Calu3 (cell line): ENCODE data around the gene ITGA7. TPM values are rescaled to one million over a fixed set of nuclear protein-coding genes. Genes with fewer than 3 reads are reported as not detected.

Experiments used
- BruUV-seq: library from RNA; stranded (reverse); fragments of 400-500 nt; replicated peaks from 2 replicates; lab custom pipeline; 2021; lab: Mats Ljungman, UMichigan
- CTCF ChIA-PET: fragments of 300-600 bp; sonication (Branson Sonifier 250); formaldehyde crosslinking; loops from one replicate; lab custom pipeline; 2022; ENCODE audit warnings: antibody characterized with exemption; lab: Charles Lee
- DNase-seq: peaks from one replicate; pipeline ENCODE4 v3.0.0; 2022
- H3K27ac Mint-ChIP-seq: one replicate; pipeline ENCODE4 v1.8.0; 2022; ENCODE audit warnings: mixed read lengths; ENCODE audit not compliant: unreplicated experiment
- H3K27me3 Mint-ChIP-seq: one replicate; pipeline ENCODE4 v1.8.0; 2022; ENCODE audit warnings: mixed read lengths; ENCODE audit not compliant: unreplicated experiment
- H3K36me3 Mint-ChIP-seq: one replicate; pipeline ENCODE4 v1.8.0; 2022; ENCODE audit warnings: mild to moderate bottlenecking, moderate library complexity, mixed read lengths; ENCODE audit not compliant: insufficient read depth, unreplicated experiment
- H3K4me1 Mint-ChIP-seq: one replicate; pipeline ENCODE4 v1.8.0; 2022; ENCODE audit warnings: mild to moderate bottlenecking, low read depth, mixed read lengths; ENCODE audit not compliant: unreplicated experiment
- H3K4me3 Mint-ChIP-seq: one replicate; pipeline ENCODE4 v1.8.0; 2022; ENCODE audit warnings: mild to moderate bottlenecking, low read depth, moderate library complexity, mixed read lengths; ENCODE audit not compliant: unreplicated experiment
- H3K9me3 Mint-ChIP-seq: one replicate; pipeline ENCODE4 v1.8.0; 2022; ENCODE audit warnings: low read depth, mixed read lengths; ENCODE audit not compliant: unreplicated experiment
- intact Hi-C: fragments of 100-400 bp; cut with micrococcal nuclease; formaldehyde crosslinking; loops from one replicate; pipeline ENCODE4 v1.10.0; 2022; ENCODE audit not compliant: unreplicated experiment
- total RNA-seq: library from RNA; stranded (reverse); gene quantifications from 2 replicates; pipeline ENCODE4 v1.2.3, GENCODE V29; 2022
- TF ChIP-seq, protein P1 (sequence below): fragments of 200-600 bp; IDR thresholded peaks from one replicate; pipeline ENCODE4 v1.8.0; 2022; ENCODE audit warnings: antibody characterized with exemption; ENCODE audit not compliant: unreplicated experiment

The ITGA7 gene
- total RNA-seq, 1 experiment from 2014 or later = 5.9 TPM

DNA sequence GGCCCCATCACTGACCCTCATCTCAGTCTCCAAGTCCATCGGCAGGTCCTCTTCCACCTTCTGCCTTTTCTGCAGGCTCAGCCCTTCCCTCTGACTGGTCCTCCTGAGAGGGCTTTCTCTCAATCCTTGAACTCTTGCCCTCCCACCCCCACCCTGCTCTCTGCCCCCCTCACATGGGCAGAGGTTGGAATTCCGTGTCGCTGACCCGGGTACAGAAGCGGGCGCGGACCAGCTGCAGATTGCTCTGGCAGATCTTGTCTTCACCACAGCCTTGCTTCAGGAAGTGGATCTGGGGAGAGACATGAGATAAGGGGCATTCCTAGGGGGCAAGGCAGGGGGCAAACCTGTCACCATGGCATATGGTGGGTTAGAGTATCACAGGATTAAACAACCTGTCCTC, 12.4 kb downstream of the ITGA7 start:
- H3K27me3 Mint-ChIP-seq = peaks cover 47% of the 10 kb centered on the region
- BruUV-seq = no TSS peak
- CTCF ChIA-PET = interaction anchor here (0.6 to 1.4 kb wide), 2 partner anchors 10 to 1796 kb away, joined by 3 to 4 read pairs; no protein-coding TSS in a partner anchor
- H3K9me3 Mint-ChIP-seq = no peaks in the 10 kb centered on the region
- DNase-seq = no peak
- TF ChIP-seq, protein P1, sequence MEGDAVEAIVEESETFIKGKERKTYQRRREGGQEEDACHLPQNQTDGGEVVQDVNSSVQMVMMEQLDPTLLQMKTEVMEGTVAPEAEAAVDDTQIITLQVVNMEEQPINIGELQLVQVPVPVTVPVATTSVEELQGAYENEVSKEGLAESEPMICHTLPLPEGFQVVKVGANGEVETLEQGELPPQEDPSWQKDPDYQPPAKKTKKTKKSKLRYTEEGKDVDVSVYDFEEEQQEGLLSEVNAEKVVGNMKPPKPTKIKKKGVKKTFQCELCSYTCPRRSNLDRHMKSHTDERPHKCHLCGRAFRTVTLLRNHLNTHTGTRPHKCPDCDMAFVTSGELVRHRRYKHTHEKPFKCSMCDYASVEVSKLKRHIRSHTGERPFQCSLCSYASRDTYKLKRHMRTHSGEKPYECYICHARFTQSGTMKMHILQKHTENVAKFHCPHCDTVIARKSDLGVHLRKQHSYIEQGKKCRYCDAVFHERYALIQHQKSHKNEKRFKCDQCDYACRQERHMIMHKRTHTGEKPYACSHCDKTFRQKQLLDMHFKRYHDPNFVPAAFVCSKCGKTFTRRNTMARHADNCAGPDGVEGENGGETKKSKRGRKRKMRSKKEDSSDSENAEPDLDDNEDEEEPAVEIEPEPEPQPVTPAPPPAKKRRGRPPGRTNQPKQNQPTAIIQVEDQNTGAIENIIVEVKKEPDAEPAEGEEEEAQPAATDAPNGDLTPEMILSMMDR = no peak
- intact Hi-C loops = no loop called here
- no peak overlapping the region for H3K4me3 Mint-ChIP-seq
- no peaks in the 10 kb centered on the region for H3K4me1 Mint-ChIP-seq
- no peak overlapping the region for H3K27ac Mint-ChIP-seq
- H3K36me3 Mint-ChIP-seq = no peaks in the 10 kb centered on the region

DNA sequence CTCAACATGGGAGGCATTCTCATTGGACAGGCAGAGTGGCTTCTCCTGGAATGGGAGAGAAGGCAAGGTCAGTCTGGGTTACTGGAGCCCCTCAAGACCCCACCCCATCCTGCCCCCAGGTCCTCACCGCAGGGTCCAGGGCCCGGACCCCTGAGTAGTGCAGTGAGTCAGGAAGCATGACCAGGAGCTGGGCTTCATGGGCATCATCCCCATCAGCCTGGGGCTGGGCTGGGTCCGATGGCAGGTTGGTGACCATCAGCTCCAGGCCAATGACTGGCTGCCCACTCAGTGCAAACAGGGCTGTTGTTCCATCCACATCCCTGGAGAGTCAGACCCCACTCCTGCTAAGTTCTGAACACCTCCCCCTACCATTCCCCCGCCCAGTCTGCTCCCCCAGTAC, 13.1 kb downstream of the ITGA7 start:
- no peaks in the 10 kb centered on the region for H3K9me3 Mint-ChIP-seq
- H3K4me1 Mint-ChIP-seq = no peaks in the 10 kb centered on the region
- DNase-seq = no peak
- H3K27ac Mint-ChIP-seq = no peak overlapping the region
- CTCF ChIA-PET = no interaction called here
- intact Hi-C loops = no loop called here
- BruUV-seq = no TSS peak
- no peaks in the 10 kb centered on the region for H3K36me3 Mint-ChIP-seq
- no peak overlapping the region for H3K4me3 Mint-ChIP-seq
- H3K27me3 Mint-ChIP-seq = peaks cover 40% of the 10 kb centered on the region
- TF ChIP-seq, protein P1 = no peak

DNA sequence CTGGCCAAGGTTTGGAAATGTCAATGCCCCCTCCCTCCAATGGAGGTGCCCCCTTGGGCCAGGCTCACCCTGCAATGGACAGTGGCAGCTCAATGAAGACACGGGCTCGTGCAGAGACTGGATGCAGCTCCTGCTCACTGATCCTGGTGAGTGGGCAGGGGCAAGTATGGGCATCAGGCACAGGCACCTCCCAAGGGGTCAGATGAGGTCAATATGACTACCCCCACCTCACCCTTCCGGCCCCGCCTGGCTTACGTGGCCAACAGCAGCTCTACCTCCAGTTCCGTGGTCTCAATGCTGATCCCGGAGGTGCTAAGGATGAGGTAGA, 13.6 kb downstream of the ITGA7 start:
- H3K36me3 Mint-ChIP-seq = no peaks in the 10 kb centered on the region
- no peak overlapping the region for H3K27ac Mint-ChIP-seq
- no peak overlapping the region for H3K4me3 Mint-ChIP-seq
- CTCF ChIA-PET = interaction anchor here (0.6 kb wide), 1 partner anchor 12 kb away, joined by 4 read pairs; no protein-coding TSS in a partner anchor
- BruUV-seq = no TSS peak
- H3K4me1 Mint-ChIP-seq = no peaks in the 10 kb centered on the region
- peaks cover 35% of the 10 kb centered on the region for H3K27me3 Mint-ChIP-seq
- no peak for DNase-seq
- intact Hi-C loops = no loop called here
- no peaks in the 10 kb centered on the region for H3K9me3 Mint-ChIP-seq
- TF ChIP-seq, protein P1 = no peak

DNA sequence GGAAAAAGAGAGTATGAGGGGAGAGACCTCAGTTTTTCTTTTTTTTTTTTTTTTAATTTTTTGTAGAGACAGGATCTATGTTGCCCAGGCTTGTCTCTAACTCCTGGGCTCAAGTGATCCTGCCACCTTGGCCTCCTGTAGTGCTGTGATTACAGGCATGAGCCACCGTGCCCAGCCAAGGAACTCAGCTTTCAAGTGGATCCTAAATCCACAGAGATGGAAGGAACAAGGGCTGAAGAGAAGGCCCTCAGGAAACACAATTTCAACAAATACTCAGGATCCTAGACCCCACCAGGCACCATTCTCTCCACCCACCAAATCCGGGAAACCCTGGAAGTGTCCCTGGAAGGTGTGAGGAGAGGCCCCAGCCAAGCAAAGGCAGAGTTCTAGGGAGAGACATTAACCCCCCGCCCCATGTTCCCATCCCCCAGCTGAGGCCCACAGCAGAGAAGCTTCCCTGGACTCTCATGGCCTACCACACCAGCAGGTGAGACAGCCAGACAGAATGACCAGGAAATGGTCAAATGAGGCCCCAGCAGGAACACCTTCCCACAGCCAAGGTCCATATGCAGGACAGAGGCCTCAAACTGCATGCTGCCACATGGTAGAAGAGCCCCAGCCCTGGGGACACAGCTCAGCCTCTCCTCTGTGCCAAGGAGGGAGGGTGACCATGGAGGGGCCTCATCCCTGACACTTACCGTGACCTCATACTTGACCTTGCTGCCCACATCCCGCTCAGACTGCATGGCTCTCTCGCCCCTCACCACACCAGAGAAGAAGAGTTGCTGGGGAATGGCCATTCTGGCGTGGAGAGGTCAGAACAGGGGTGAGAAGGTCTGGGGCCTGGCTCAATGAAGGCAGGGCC, 14.1 kb downstream of the ITGA7 start:
- CTCF ChIA-PET = interaction anchor here (0.6 to 1.3 kb wide), 2 partner anchors 11 to 13 kb away, joined by 4 read pairs; no protein-coding TSS in a partner anchor
- H3K27ac Mint-ChIP-seq = no peak overlapping the region
- H3K9me3 Mint-ChIP-seq = no peaks in the 10 kb centered on the region

More for the DNA sequence above, 14.1 kb downstream of the ITGA7 start:
- no peak for DNase-seq
- Mint-ChIP-seq H3K27me3 (peaks cover 31% of the 10 kb centered on the region), H3K4me1 (no peaks in the 10 kb centered on the region), H3K4me3 (no peak overlapping the region), H3K36me3 (no peaks in the 10 kb centered on the region)
- BruUV-seq = no TSS peak
- TF ChIP-seq, protein P1 = no peak
- intact Hi-C loops = no loop called here
